Suprapubic skin (tissue), 4 donors: ENCODE results near the gene CACNA2D1. TPM values are rescaled to one million over a fixed set of nuclear protein-coding genes. Genes with fewer than 3 reads are reported as not detected.

Source experiments
- DNase-seq, 2 donors: peaks; one replicate each; pipeline ENCODE4 v3.0.0-alpha.2; 2019; ENCODE audit warnings: low spot score in 2 of 2
- H3K27ac ChIP-seq: fragments of 200-600 bp; sonication (generic); one replicate; pipeline ENCODE4 v1.5.1; 2019
- H3K27me3 ChIP-seq: fragments of 200-600 bp; sonication (generic); one replicate; pipeline ENCODE4 v1.5.1; 2019
- H3K36me3 ChIP-seq: fragments of 200-600 bp; sonication (generic); one replicate; pipeline ENCODE4 v1.5.1; 2019
- H3K4me1 ChIP-seq: fragments of 200-600 bp; sonication (generic); one replicate; pipeline ENCODE4 v1.5.1; 2019
- H3K4me3 ChIP-seq: fragments of 200-600 bp; sonication (generic); one replicate; pipeline ENCODE4 v1.5.1; 2019; ENCODE audit warnings: mild to moderate bottlenecking
- H3K9me3 ChIP-seq: fragments of 200-600 bp; sonication (generic); one replicate; pipeline ENCODE4 v1.5.1; 2019
- CTCF ChIP-seq, 2 donors: fragments of 200-600 bp in 1 of 2; fragments of 450-650 bp in 1 of 2; sonication (generic) in 1 of 2; IDR thresholded peaks; one replicate each; pipeline ENCODE4 v1.5.1; 2016 to 2019; ENCODE audit warnings: antibody characterized with exemption in 2 of 2, mild to moderate bottlenecking in 1 of 2, moderate library complexity in 1 of 2
- EP300 ChIP-seq: sonication (generic); formaldehyde crosslinking; IDR thresholded peaks from one replicate; pipeline ENCODE4 v1.6.1; 2017; ENCODE audit warnings: antibody characterized with exemption
- POLR2A ChIP-seq, 2 donors: fragments of 450-650 bp; IDR thresholded peaks; one replicate each; pipeline ENCODE4 v1.6.1; 2017; ENCODE audit warnings: antibody characterized with exemption in 2 of 2, mild to moderate bottlenecking in 2 of 2, moderate library complexity in 2 of 2
- POLR2AphosphoS5 ChIP-seq, 3 donors: sonication (generic); formaldehyde crosslinking; IDR thresholded peaks; one replicate each; pipeline ENCODE4 v1.6.1; 2017; ENCODE audit warnings: antibody characterized with exemption in 3 of 3
- WGBS: methylation state at CpG from one replicate; pipeline ENCODE4 v1.1.5; 2018; 5-methylcytosine and 5-hydroxymethylcytosine counted together
- total RNA-seq, 4 donors: library from RNA; depleted of rRNA; stranded (reverse); fragments of >200 nt; gene quantifications; one replicate each; pipeline ENCODE4 v1.1.0, GENCODE V29; 2016

The CACNA2D1 gene
- total RNA-seq, 4 donors from 2014 or later = 9.3 to 16.9 (median 10.6) TPM

GRCh38 chr7:82124445-82124844 is 319.1 kb downstream of the CACNA2D1 start:
- WGBS = 70% methylated on average over 2 of the region's 2 CpGs
- Histone ChIP-seq H3K4me3 (no peak overlapping the region), H3K9me3 (peaks cover 9% of the 10 kb centered on the region), H3K27ac (no peak overlapping the region), H3K27me3 (no peaks in the 10 kb centered on the region), H3K36me3 (no peaks in the 10 kb centered on the region), H3K4me1 (no peaks in the 10 kb centered on the region)
- DNase-seq = no peak
- no peak for TF ChIP-seq CTCF (IDR thresholded peaks at IDR 0.05)
- TF ChIP-seq EP300 = no peak
- TF ChIP-seq POLR2AphosphoS5 (IDR thresholded peaks at IDR 0.05) = no peak
- no peak for TF ChIP-seq POLR2A (IDR thresholded peaks at IDR 0.05)

- no peaks in the 10 kb centered on the region for H3K4me1 ChIP-seq
- H3K27ac ChIP-seq = no peak overlapping the region
- H3K36me3 ChIP-seq = no peaks in the 10 kb centered on the region
- H3K9me3 ChIP-seq = peaks cover 9% of the 10 kb centered on the region
- no peak overlapping the region for H3K4me3 ChIP-seq
- 94% methylated on average over 2 of the region's 2 CpGs for WGBS
- no peak for DNase-seq
- H3K27me3 ChIP-seq = no peaks in the 10 kb centered on the region
- TF ChIP-seq POLR2AphosphoS5 (IDR thresholded peaks at IDR 0.05) (no peak), EP300 (no peak), CTCF (IDR thresholded peaks at IDR 0.05) (no peak)
Measured at GRCh38 chr7:82122275-82122674, 321.3 kb downstream of the CACNA2D1 start.

- DNase-seq = no peak
- H3K27me3 ChIP-seq = no peaks in the 10 kb centered on the region
- H3K4me1 ChIP-seq = peaks cover 5% of the 10 kb centered on the region
- no peak overlapping the region for H3K4me3 ChIP-seq
- 96% methylated on average over 6 of the region's 6 CpGs for WGBS
- no peak overlapping the region for H3K27ac ChIP-seq
- TF ChIP-seq POLR2A (IDR thresholded peaks at IDR 0.05) (no peak), CTCF (IDR thresholded peaks at IDR 0.05) (no peak), EP300 (no peak), POLR2AphosphoS5 (IDR thresholded peaks at IDR 0.05) (no peak)
- H3K36me3 ChIP-seq = peaks cover 3% of the 10 kb centered on the region
- H3K9me3 ChIP-seq = no peaks in the 10 kb centered on the region
Measured at GRCh38 chr7:82114237-82114636, 329.3 kb downstream of the CACNA2D1 start.

GRCh38 chr7:82110146-82110840 is 333.3 kb downstream of the CACNA2D1 start:
- WGBS = 94% methylated on average over 8 of the region's 8 CpGs
- Histone ChIP-seq H3K36me3 (no peaks in the 10 kb centered on the region), H3K4me1 (peaks cover 5% of the 10 kb centered on the region), H3K27me3 (no peaks in the 10 kb centered on the region), H3K9me3 (no peaks in the 10 kb centered on the region), H3K4me3 (no peak overlapping the region), H3K27ac (no peak overlapping the region)
- no peak for DNase-seq
- TF ChIP-seq CTCF (IDR thresholded peaks at IDR 0.05) (no peak), POLR2AphosphoS5 (IDR thresholded peaks at IDR 0.05) (no peak), POLR2A (IDR thresholded peaks at IDR 0.05) (no peak), EP300 (no peak)

- no peak for TF ChIP-seq POLR2A (IDR thresholded peaks at IDR 0.05)
- TF ChIP-seq CTCF (IDR thresholded peaks at IDR 0.05) = no peak
- no peak for TF ChIP-seq EP300
- no peak for TF ChIP-seq POLR2AphosphoS5 (IDR thresholded peaks at IDR 0.05)
- DNase-seq = no peak
- 36% methylated on average over 1 of the region's 1 CpG for WGBS
- Histone ChIP-seq H3K9me3 (no peaks in the 10 kb centered on the region), H3K27me3 (no peaks in the 10 kb centered on the region), H3K27ac (no peak overlapping the region), H3K4me3 (no peak overlapping the region), H3K4me1 (peaks cover 5% of the 10 kb centered on the region), H3K36me3 (no peaks in the 10 kb centered on the region)
Measured at GRCh38 chr7:82109288-82109687, 334.3 kb downstream of the CACNA2D1 start.
